Keratinocyte (primary cell): ENCODE results near the gene ANKRD18B. TPM values are rescaled to one million over a fixed set of nuclear protein-coding genes. Genes with fewer than 3 reads are reported as not detected.
"Not testable (repeated sequence)": the region's sequence is repeated elsewhere in the genome, so short reads cannot be mapped to it uniquely, and the experiment has no call there.

Experiments used
- DNase-seq: peaks from one replicate; pipeline ENCODE4 v3.0.0-alpha.2; 2011; ENCODE audit warnings: low read depth, missing footprints, low spot score
- FAIRE-seq: peaks from 2 replicates; lab custom pipeline; 2011; peaks lifted over from hg19 to GRCh38; lab: Jason Lieb, UNC
- H2AFZ ChIP-seq: 2 replicates; pipeline ENCODE4 v1.6.0; 2012; ENCODE audit warnings: low read length, control low read depth, inconsistent platforms; ENCODE audit not compliant: control insufficient read depth
- H3K27ac ChIP-seq: 2 replicates; pipeline ENCODE4 v1.5.1; 2011; ENCODE audit warnings: low read length; ENCODE audit not compliant: control insufficient read depth, insufficient read depth
- H3K27me3 ChIP-seq: 3 replicates; pipeline ENCODE4 v1.6.0; 2011; ENCODE audit warnings: low read length; ENCODE audit not compliant: control insufficient read depth, insufficient read depth; ENCODE audit errors: extremely low read depth
- H3K36me3 ChIP-seq, 2 experiments: 2 replicates in 1 of 2; 3 replicates in 1 of 2; pipeline ENCODE4 v1.5.1; 2011; ENCODE audit warnings: low read length in 2 of 2, mild to moderate bottlenecking in 1 of 2; ENCODE audit not compliant: control insufficient read depth in 2 of 2, insufficient read depth in 2 of 2; ENCODE audit errors: extremely low read depth in 1 of 2
- H3K4me1 ChIP-seq: 3 replicates; pipeline ENCODE4 v1.5.1; 2011; ENCODE audit warnings: low read length; ENCODE audit not compliant: control insufficient read depth, insufficient read depth; ENCODE audit errors: extremely low read depth
- H3K4me2 ChIP-seq: 3 replicates; pipeline ENCODE4 v1.6.0; 2011; ENCODE audit warnings: low read depth, low read length; ENCODE audit not compliant: control insufficient read depth, insufficient read depth; ENCODE audit errors: extremely low read depth
- H3K4me3 ChIP-seq, 3 experiments: fragments of 200-600 bp in 1 of 3; sonication (generic) in 1 of 3; 2 replicates in 2 of 3; 3 replicates in 1 of 3; pipeline ENCODE4 v1.5.1; 2011 to 2016; ENCODE audit warnings: low read length in 3 of 3, mild to moderate bottlenecking in 3 of 3, control low read depth in 2 of 3, inconsistent platforms in 1 of 3, low read depth in 1 of 3, mixed read lengths in 1 of 3, mixed run types in 1 of 3, moderate library complexity in 1 of 3; ENCODE audit not compliant: control insufficient read depth in 2 of 3, insufficient read depth in 2 of 3; ENCODE audit errors: extremely low read depth in 1 of 3
- H3K79me2 ChIP-seq: 2 replicates; pipeline ENCODE4 v1.6.0; 2012; ENCODE audit warnings: low read length; ENCODE audit not compliant: control insufficient read depth, insufficient read depth
- H3K9ac ChIP-seq: 3 replicates; pipeline ENCODE4 v1.6.0; 2011; ENCODE audit warnings: low read length; ENCODE audit not compliant: control insufficient read depth, insufficient read depth; ENCODE audit errors: extremely low read depth
- H3K9me1 ChIP-seq: 3 replicates; pipeline ENCODE4 v1.6.0; 2011; ENCODE audit warnings: low read length; ENCODE audit not compliant: control insufficient read depth, insufficient read depth; ENCODE audit errors: extremely low read depth
- H3K9me3 ChIP-seq: 2 replicates; pipeline ENCODE4 v1.5.1; 2012; ENCODE audit warnings: low read depth, low read length; ENCODE audit not compliant: control insufficient read depth
- H4K20me1 ChIP-seq: 3 replicates; pipeline ENCODE4 v1.6.0; 2011; ENCODE audit warnings: low read length; ENCODE audit not compliant: control insufficient read depth, insufficient read depth; ENCODE audit errors: extremely low read depth
- dilution Hi-C: fragments of 300-500 bp; cut with MboI; formaldehyde crosslinking; loops from one replicate; pipeline ENCODE4 v1.7.0; 2020; ENCODE audit warnings: low sequenced_read_pairs; ENCODE audit not compliant: extremely low pct_ligation_motif_present
- polyA plus RNA-seq, 5 experiments: library from polyadenylated mRNA; depleted of rRNA in 3 of 5; stranded (reverse) in 3 of 5; stranded (forward) in 1 of 5; unstranded in 1 of 5; fragments of >200 nt; gene quantifications; 1 replicate in 1 of 5; 2 replicates in 3 of 5; 3 replicates in 1 of 5; pipeline versions ENCODE4 v1.2.1 to v1.2.3, GENCODE V29; 2011 to 2012; ENCODE audit warnings: missing spikeins in 2 of 5, low read depth in 1 of 5, low replicate concordance in 1 of 5

The ANKRD18B gene
- polyA plus RNA-seq, 1 donor (not counting 4 experiments of a cell fraction or from before 2014, with no cell fraction given) = 2.9 TPM

DNA sequence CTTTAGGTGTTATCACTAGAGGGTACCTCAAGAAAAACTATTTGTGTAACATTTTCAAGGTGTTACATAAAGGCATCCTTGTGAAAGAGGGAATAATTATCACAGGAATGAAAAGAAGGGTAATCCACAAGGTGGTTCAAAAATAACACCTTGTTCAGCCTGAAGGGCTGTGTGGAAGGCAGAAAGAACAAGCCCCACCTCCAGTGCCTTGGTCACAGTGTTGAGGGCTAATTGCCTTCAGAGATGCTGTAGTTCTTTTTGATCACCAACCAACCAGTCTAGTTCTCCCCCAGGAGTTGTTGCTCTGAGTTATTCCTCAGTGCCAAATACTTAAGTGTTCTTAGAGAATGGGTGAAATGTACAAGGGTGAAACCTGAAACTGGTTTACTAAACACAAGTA, 43.7 kb downstream of the ANKRD18B start:
- FAIRE-seq = peak; percentile 29
- dilution Hi-C loops, DNase-seq: not testable (repeated sequence)

DNA sequence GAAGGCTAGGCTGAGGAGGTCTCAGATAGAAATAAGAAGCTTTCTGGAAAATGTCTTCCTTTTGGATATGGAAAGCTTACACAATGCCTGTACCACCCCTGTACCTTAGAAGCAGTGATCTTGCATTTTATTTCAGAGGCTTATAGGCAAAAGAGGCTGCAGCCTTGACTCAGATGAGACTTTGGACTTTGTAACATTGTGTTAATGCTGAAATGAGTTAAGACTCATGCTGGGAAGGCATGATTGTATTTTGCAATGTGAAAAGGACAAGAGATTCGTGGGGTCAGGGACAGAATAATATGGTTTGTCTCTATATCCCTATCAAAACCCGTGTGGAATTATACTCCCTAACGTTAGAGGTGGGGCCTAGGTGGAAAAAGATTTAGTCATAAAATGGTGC, 53.7 kb downstream of the ANKRD18B start:
- H4K20me1 ChIP-seq, H3K79me2 ChIP-seq, H3K9ac ChIP-seq, H3K9me1 ChIP-seq, H3K27me3 ChIP-seq, H3K9me3 ChIP-seq, DNase-seq, H2AFZ ChIP-seq, H3K36me3 ChIP-seq, H3K4me1 ChIP-seq, dilution Hi-C loops, H3K4me2 ChIP-seq, H3K4me3 ChIP-seq, H3K27ac ChIP-seq, FAIRE-seq: not testable (repeated sequence)

More for the DNA sequence above, 43.7 kb downstream of the ANKRD18B start:
- not testable (repeated sequence) for H3K27me3 ChIP-seq, H3K79me2 ChIP-seq, H3K9ac ChIP-seq, H2AFZ ChIP-seq, H3K36me3 ChIP-seq, H4K20me1 ChIP-seq, H3K4me1 ChIP-seq, H3K4me2 ChIP-seq, H3K27ac ChIP-seq, H3K9me1 ChIP-seq, H3K9me3 ChIP-seq, H3K4me3 ChIP-seq

DNA sequence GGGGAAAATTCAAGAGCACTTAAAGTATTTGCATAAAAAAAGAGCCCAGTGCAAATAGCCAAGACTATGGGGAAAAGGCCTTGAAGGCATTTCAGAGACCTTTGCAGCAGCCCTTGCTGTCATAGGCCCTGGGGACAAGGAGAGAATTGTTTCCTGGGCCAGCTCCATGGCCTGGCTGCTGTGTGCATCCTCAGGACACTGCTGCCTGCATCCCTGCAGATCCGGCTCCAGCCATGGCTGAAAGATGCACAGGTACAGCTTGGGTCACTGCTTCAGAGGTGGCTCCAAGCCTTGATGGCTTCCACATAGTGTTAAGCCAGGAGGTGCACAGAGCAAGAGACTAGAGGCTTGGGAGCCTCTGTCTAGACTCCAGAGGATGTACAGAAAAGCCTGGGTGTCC, 55.9 kb downstream of the ANKRD18B start:
- H3K27me3 ChIP-seq, H3K27ac ChIP-seq, FAIRE-seq, H4K20me1 ChIP-seq, H3K36me3 ChIP-seq, H3K9me3 ChIP-seq, H2AFZ ChIP-seq, H3K4me3 ChIP-seq, H3K4me2 ChIP-seq, H3K4me1 ChIP-seq, dilution Hi-C loops, H3K9ac ChIP-seq, H3K79me2 ChIP-seq, DNase-seq, H3K9me1 ChIP-seq: not testable (repeated sequence)

DNA sequence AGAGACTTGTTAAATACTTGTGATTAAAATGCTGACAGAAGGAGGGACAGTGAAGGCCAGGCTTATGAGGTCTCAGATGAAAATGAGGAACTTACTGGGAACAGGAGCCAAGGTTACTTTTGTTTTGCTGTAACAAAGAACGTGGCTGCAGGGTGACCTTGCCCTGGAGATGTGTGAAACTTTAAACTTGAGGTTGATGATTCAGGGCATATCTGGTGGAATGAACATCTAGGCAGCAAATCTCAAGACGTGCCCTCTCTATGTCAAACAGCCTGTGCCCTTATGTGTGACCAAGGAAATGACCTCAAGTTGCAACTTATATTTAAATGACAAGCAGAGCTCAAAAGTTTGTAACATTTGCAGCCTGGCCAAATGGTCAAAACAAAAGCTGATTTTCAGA, 58.6 kb downstream of the ANKRD18B start:
- H3K4me1 ChIP-seq, H3K27me3 ChIP-seq, H2AFZ ChIP-seq, DNase-seq, H3K79me2 ChIP-seq, H3K9me1 ChIP-seq, H3K4me3 ChIP-seq, H3K4me2 ChIP-seq, H3K9me3 ChIP-seq, FAIRE-seq, H3K27ac ChIP-seq, H3K9ac ChIP-seq, H3K36me3 ChIP-seq, H4K20me1 ChIP-seq, dilution Hi-C loops: not testable (repeated sequence)

DNA sequence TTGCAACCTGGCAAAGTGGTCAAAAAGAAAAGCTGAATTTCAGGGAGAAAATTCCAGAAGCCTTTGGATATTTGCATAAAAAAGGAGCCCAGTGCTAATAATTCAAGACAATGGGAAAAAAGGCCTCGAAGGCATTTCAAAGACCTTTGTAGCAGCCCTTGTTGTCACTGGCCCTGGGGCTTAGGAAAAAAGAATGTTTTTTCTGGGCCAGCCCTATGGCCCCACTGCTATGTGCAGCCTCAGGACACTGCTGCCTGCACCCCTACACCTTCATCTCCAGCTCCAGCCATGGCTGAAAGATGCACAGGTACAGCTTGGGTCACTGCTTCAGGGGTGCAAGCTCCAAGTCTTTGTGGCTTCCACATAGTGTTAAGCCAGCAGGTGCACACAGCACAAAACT, 62.1 kb downstream of the ANKRD18B start:
- H3K4me2 ChIP-seq, H3K9me3 ChIP-seq, H3K4me3 ChIP-seq, H3K36me3 ChIP-seq, H3K9me1 ChIP-seq, dilution Hi-C loops, H3K79me2 ChIP-seq, H4K20me1 ChIP-seq, H3K27ac ChIP-seq, FAIRE-seq, H3K4me1 ChIP-seq, H3K9ac ChIP-seq, H3K27me3 ChIP-seq, H2AFZ ChIP-seq, DNase-seq: not testable (repeated sequence)
